NT2/D1 (cell line): ENCODE data around the gene ATP1A2.

Experiments used
- DNase-seq: peaks from one replicate; pipeline ENCODE4 v3.0.0-alpha.2; 2011; ENCODE audit warnings: low read depth, low spot score
- H3K27me3 ChIP-seq: 2 replicates; pipeline ENCODE4 v1.6.0; 2011; ENCODE audit warnings: mild to moderate bottlenecking; ENCODE audit not compliant: insufficient read length, insufficient read depth
- H3K36me3 ChIP-seq: 2 replicates; pipeline ENCODE4 v1.6.1; 2011; ENCODE audit warnings: mild to moderate bottlenecking, low read length, mixed read lengths; ENCODE audit not compliant: insufficient read depth, insufficient read length
- H3K4me1 ChIP-seq: 2 replicates; pipeline ENCODE4 v1.5.1; 2011; ENCODE audit not compliant: insufficient read depth, insufficient read length
- H3K4me3 ChIP-seq: 2 replicates; pipeline ENCODE4 v1.5.1; 2011; ENCODE audit warnings: low read depth; ENCODE audit not compliant: insufficient read length
- H3K9ac ChIP-seq: 2 replicates; pipeline ENCODE4 v1.6.0; 2011; ENCODE audit warnings: low read depth; ENCODE audit not compliant: insufficient read length
- H3K9me3 ChIP-seq: 2 replicates; pipeline ENCODE4 v1.5.1; 2011; ENCODE audit warnings: mild to moderate bottlenecking, low read length; ENCODE audit not compliant: insufficient read depth
- SUZ12 ChIP-seq: IDR thresholded peaks from 2 replicates; pipeline ENCODE4 v1.6.1; 2011; ENCODE audit not compliant: insufficient read length, insufficient read depth; ENCODE audit errors: extremely low read depth
- YY1 ChIP-seq: IDR thresholded peaks from 2 replicates; pipeline ENCODE4 v1.6.1; 2011; ENCODE audit not compliant: insufficient read length, insufficient read depth
- ZNF274 ChIP-seq: IDR thresholded peaks from 2 replicates; pipeline ENCODE4 v1.6.1; 2011; ENCODE audit warnings: mild to moderate bottlenecking, low read depth, low read length

ATP1A2 gene

DNA sequence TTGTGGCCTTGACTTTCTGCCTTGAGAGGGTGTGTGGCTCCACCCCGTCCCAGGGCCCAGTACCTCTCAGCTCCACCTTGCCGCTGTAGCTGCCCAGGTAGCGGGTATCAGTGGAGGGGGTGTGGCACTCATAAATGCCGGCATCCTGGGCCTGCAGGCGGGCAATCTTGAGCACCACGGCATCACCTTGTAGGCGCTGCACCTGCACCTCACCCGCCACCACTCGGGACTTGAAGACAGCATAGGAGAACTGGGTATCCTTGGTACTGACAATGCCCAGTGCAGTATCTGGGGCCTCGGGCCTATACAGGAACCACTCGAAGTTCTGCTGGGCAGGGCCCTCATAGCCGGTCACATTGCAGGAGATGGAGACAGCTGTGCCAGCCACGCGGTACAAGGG lies 20.8 kb upstream of the ATP1A2 start:
- Histone ChIP-seq H3K9me3 (no peaks in the 10 kb centered on the region), H3K4me3 (no peak overlapping the region), H3K36me3 (peaks cover 53% of the 10 kb centered on the region), H3K4me1 (peaks cover 24% of the 10 kb centered on the region), H3K27me3 (peaks cover 7% of the 10 kb centered on the region), H3K9ac (no peak overlapping the region)
- no peak for TF ChIP-seq ZNF274
- no peak for TF ChIP-seq YY1
- TF ChIP-seq SUZ12, result no peak
- DNase-seq, result no peak

DNA sequence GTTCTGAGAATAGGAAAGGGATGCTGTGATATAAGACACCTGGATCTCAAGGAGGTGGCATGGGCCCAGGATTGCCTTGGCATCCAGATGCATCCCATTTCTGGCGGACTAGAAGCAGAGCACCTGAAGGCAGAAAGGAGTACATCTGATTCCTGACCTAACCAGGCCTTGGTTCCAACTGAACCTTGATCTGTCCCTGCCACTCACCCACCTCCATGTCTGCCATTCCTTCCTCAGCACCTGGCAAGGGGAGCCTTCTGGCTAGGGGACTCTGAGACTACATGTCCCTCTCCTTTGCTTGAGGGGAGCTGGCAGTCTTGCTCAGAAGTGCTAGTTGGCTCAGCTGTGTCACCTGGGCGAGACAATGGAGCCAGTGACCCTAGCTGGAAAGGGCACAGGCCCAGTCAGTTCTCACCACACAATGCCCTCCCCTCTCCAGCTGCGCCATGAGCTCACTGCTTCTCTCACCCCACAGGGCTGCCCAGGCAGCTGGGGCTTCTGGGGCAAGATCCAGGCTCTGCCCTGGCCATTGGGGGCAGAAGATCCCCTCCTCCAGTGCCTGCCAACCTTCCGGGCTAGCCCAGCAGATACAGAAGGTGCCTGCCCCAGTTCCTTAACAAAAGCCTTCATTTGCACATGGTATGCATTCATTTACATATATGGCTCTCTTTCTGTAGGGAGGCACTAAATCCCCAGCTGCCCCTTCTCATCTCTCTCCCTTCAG lies 20.0 kb upstream of the ATP1A2 start:
- H3K9ac ChIP-seq, result peak overlapping the region; percentile 27
- peak; percentile 77 for DNase-seq
- H3K4me3 ChIP-seq, result peak overlapping the region; percentile 0
- H3K9me3 ChIP-seq, result no peaks in the 10 kb centered on the region
- H3K4me1 ChIP-seq, result peaks cover 24% of the 10 kb centered on the region
- H3K27me3 ChIP-seq, result peaks cover 11% of the 10 kb centered on the region
- H3K36me3 ChIP-seq, result peaks cover 48% of the 10 kb centered on the region
- TF ChIP-seq ZNF274 (no peak), SUZ12 (no peak), YY1 (no peak)

GRCh38 chr1:160096274-160097116 lies 19.1 kb upstream of the ATP1A2 start:
- DNase-seq, result no peak
- Histone ChIP-seq H3K4me1 (peaks cover 28% of the 10 kb centered on the region), H3K9me3 (no peaks in the 10 kb centered on the region), H3K36me3 (peaks cover 38% of the 10 kb centered on the region), H3K27me3 (peaks cover 11% of the 10 kb centered on the region), H3K9ac (peak overlapping the region; percentile 87), H3K4me3 (peak overlapping the region; percentile 1)
- TF ChIP-seq YY1 (no peak), ZNF274 (no peak), SUZ12 (no peak)

- Histone ChIP-seq H3K36me3 (peaks cover 30% of the 10 kb centered on the region), H3K4me1 (peaks cover 31% of the 10 kb centered on the region), H3K9me3 (no peaks in the 10 kb centered on the region), H3K27me3 (peaks cover 11% of the 10 kb centered on the region), H3K9ac (peak overlapping the region; percentile 87), H3K4me3 (peak overlapping the region; percentile 72)
- DNase-seq, result no peak
- TF ChIP-seq SUZ12 (no peak), ZNF274 (no peak), YY1 (no peak)
Observed at GRCh38 chr1:160097151-160097910, 18.2 kb upstream of the ATP1A2 start.

DNA sequence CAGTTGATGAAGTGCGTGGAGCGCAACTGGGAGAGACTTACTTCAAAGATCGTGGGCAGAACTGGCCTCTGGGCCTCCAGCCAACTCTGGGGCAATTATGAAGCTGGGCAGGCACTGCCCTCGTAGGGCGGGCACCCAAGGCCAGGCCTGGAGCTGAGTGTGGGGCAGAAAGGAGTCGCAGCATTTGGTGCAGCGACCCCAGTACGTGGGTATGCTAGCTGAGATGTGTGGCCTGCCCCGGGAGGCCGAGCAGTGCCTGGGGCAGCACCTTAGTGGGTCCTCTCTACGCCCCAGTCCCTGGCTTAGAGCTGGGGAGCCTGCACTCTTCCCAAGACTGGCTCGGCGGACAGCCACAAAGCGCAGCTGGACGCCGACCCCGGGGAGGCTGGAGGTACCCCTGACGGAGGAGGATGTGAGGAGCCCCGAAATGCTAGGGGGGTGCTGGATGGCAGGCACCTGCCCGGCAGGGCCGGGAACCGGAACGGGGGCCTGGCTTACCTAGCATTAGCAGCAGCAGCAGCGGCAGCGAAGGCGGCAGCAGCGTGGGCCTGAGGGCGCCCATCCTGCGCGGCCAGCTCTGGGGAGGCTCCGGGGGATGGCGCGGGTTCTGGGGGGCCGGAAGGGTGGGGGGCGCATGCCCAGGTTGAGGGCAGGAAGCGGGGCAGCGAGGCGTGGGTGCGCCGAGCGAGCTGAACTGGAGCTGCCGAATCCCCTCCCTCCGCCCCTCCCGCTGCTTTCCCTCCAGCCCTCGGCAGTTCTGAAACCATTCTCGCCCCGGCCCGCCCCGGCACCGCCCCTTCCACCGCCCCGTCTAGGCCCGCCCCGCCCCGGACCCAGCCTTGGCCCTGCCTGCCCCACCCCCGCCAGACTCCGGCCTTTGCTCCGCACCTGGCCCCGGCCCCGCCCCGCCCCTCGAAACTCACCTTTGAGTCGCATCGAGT lies 17.4 kb upstream of the ATP1A2 start, which contains the start of gene IGSF8:
Gene IGSF8 (minus strand): TSS at position 709 of the 941 bp plus-strand sequence. CDS start 147 bp downstream, at position 562.
- peaks cover 39% of the 10 kb centered on the region for H3K4me1 ChIP-seq
- TF ChIP-seq SUZ12 (no peak), YY1 (no peak)
- peaks cover 11% of the 10 kb centered on the region for H3K27me3 ChIP-seq
- peaks cover 21% of the 10 kb centered on the region for H3K36me3 ChIP-seq
- H3K9ac ChIP-seq, result peak within 1 kb of the TSS; percentile 87
- peak within 1 kb of the TSS; percentile 72 for H3K4me3 ChIP-seq
- peak; percentile 91 for DNase-seq
- H3K9me3 ChIP-seq, result no peaks in the 10 kb centered on the region

GRCh38 chr1:160098852-160099561 lies 16.6 kb upstream of the ATP1A2 start:
- peak; percentile 96 for DNase-seq
- Histone ChIP-seq H3K27me3 (peaks cover 11% of the 10 kb centered on the region), H3K4me3 (no peak overlapping the region), H3K9me3 (no peaks in the 10 kb centered on the region), H3K36me3 (peaks cover 13% of the 10 kb centered on the region), H3K4me1 (peaks cover 44% of the 10 kb centered on the region), H3K9ac (no peak overlapping the region)
- TF ChIP-seq YY1 (no peak), ZNF274 (no peak), SUZ12 (no peak)
